Pancreas (tissue), 10 donors: ENCODE data around the gene PPIF. TPM values are rescaled to one million over a fixed set of nuclear protein-coding genes. Genes with fewer than 3 reads are reported as not detected.

ENCODE experiments used
- ATAC-seq, 4 donors: fragments of 200-7000 bp; cut with Tn5 transposase; one replicate each; pipeline versions ENCODE4 v1.8.0 to v1.9.1; 2020; ENCODE audit warnings: mild to moderate bottlenecking in 4 of 4, moderate library complexity in 4 of 4
- DNase-seq, 6 donors: peaks; one replicate each; pipeline ENCODE4 v3.0.0-alpha.2; 2020
- FAIRE-seq: peaks from 2 replicates; lab custom pipeline; 2012; peaks lifted over from hg19 to GRCh38; lab: Jason Lieb, UNC
- H3K27ac ChIP-seq, 4 donors: fragments of 200-600 bp; sonication (generic); 1 replicate in 3 of 4; 2 replicates in 1 of 4; pipeline versions ENCODE4 v1.5.0 to v1.8.0; 2020
- H3K27me3 ChIP-seq, 4 donors: fragments of 200-600 bp; one replicate each; pipeline ENCODE4 v1.8.0; 2021
- H3K36me3 ChIP-seq, 3 donors: fragments of 200-600 bp; sonication (generic) in 1 of 3; one replicate each; pipeline versions ENCODE4 v1.5.0 to v1.8.0; 2020 to 2021
- H3K4me1 ChIP-seq, 3 donors: fragments of 200-600 bp; one replicate each; pipeline ENCODE4 v1.8.0; 2021
- H3K4me3 ChIP-seq, 4 donors: fragments of 200-600 bp; sonication (generic) in 2 of 4; one replicate each; pipeline versions ENCODE4 v1.5.0 to v1.8.0; 2020 to 2021
- H3K9me3 ChIP-seq, 4 donors: fragments of 200-600 bp; one replicate each; pipeline ENCODE4 v1.8.0; 2021
- CTCF ChIP-seq, 4 donors: fragments of 200-600 bp; sonication (generic) in 3 of 4; IDR thresholded peaks; one replicate each; pipeline versions ENCODE4 v1.5.0 to v1.8.0; 2021; ENCODE audit warnings: antibody characterized with exemption in 4 of 4
- WGBS, 2 donors: extraction: QIAGEN DNeasy Blood & Tissue Kit; methylation state at CpG; one replicate each; pipeline ENCODE4 v1.1.7; 2013; 5-methylcytosine and 5-hydroxymethylcytosine counted together
- intact Hi-C, 3 donors: fragments of 100-400 bp; cut with DNase I; formaldehyde crosslinking; loops; one replicate each; pipeline versions ENCODE4 v1.11.1 to v1.14.2; 2022
- polyA plus RNA-seq, 2 donors: library from polyadenylated mRNA; stranded (reverse); fragments of 200-250 nt; gene quantifications; one replicate each; pipeline ENCODE4 v1.2.3, GENCODE V29; 2013
- total RNA-seq, 6 donors: library from RNA; stranded (reverse); fragmentation: NEBNext Ultra II Directional in 4 of 6; extraction: Animal tissue kit (Norgen Biotek cat#: 25700) in 4 of 6; gene quantifications; one replicate each; pipeline versions ENCODE4 v1.2.1 to v1.2.4, GENCODE V29; 2021 to 2023
- donor health status: healthy with polysubstance abuse.
- donor health status: DM: no; HTN: no; CAD: no; lungs with moderate emphysema.
- donor health status: DM: no; HTN: no; CAD: no.
- donor health status: control.
- donor health status: control.
- donor health status: Bipolar disorder and iron deficiency.
- donor health status: DM: yes; HTN: yes; CAD: no.
- donor health status: DM: no; HTN: no; CAD: no.
- donor health status: DM: no; HTN: no; CAD: no.
- donor health status: DM: yes; HTN: yes; CAD: no.

Gene PPIF
- total and polyA plus RNA-seq, 8 donors: 21.2 to 61.8 (median 42.0) TPM

- intact Hi-C loops: no loop called here
- H3K9me3 ChIP-seq: no peaks in the 10 kb centered on the region
- H3K36me3 ChIP-seq: no peaks in the 10 kb centered on the region
- H3K4me1 ChIP-seq: no peaks in the 10 kb centered on the region
- H3K27me3 ChIP-seq: no peaks in the 10 kb centered on the region
- DNase-seq: peak in 2 of 6 donors; percentile 7 to 53
- H3K4me3 ChIP-seq: no peak overlapping the region
- H3K27ac ChIP-seq: no peak overlapping the region
- no peak for ATAC-seq
- 91 to 92% methylated on average over 28 of the region's 28 CpGs for WGBS, 2 donors
- no peak for TF ChIP-seq CTCF (IDR thresholded peaks at IDR 0.05)
- no peak for FAIRE-seq
Observed at GRCh38 chr10:79385804-79386531, 38.7 kb downstream of the PPIF start.

- no peak for FAIRE-seq
- Histone ChIP-seq H3K27ac (no peak overlapping the region), H3K4me1 (no peaks in the 10 kb centered on the region), H3K4me3 (no peak overlapping the region), H3K9me3 (no peaks in the 10 kb centered on the region), H3K27me3 (no peaks in the 10 kb centered on the region), H3K36me3 (no peaks in the 10 kb centered on the region)
- no peak for TF ChIP-seq CTCF (IDR thresholded peaks at IDR 0.05)
- intact Hi-C loops: no loop called here
- ATAC-seq: no peak
- peak in 3 of 6 donors; percentile 5 to 49 (median 9) for DNase-seq
- WGBS, 2 donors: 83 to 91% methylated on average over 24 of the region's 24 CpGs
Observed at GRCh38 chr10:79386637-79387465, 39.6 kb downstream of the PPIF start.

- no peak for TF ChIP-seq CTCF (IDR thresholded peaks at IDR 0.05)
- FAIRE-seq (no peak), ATAC-seq (no peak), DNase-seq (peak in 1 of 6 donors; percentile 30)
- WGBS, 2 donors: 88 to 90% methylated on average over 5 of the region's 5 CpGs
- Histone ChIP-seq H3K27me3 (no peaks in the 10 kb centered on the region), H3K4me3 (no peak overlapping the region), H3K36me3 (no peaks in the 10 kb centered on the region), H3K9me3 (no peaks in the 10 kb centered on the region), H3K4me1 (no peaks in the 10 kb centered on the region), H3K27ac (no peak overlapping the region)
- intact Hi-C loops: no loop called here
Observed at GRCh38 chr10:79387466-79387973, 40.3 kb downstream of the PPIF start.

GRCh38 chr10:79387974-79388850 is 40.9 kb downstream of the PPIF start:
- Histone ChIP-seq H3K36me3 (no peaks in the 10 kb centered on the region), H3K9me3 (no peaks in the 10 kb centered on the region), H3K4me3 (no peak overlapping the region), H3K27ac (no peak overlapping the region), H3K27me3 (no peaks in the 10 kb centered on the region), H3K4me1 (no peaks in the 10 kb centered on the region)
- DNase-seq (peak in 3 of 6 donors; percentile 7 to 43 (median 20)), ATAC-seq (no peak), FAIRE-seq (no peak)
- TF ChIP-seq CTCF (IDR thresholded peaks at IDR 0.05): no peak
- intact Hi-C loops: no loop called here
- WGBS, 2 donors: 53 to 58% methylated on average over 11 of the region's 11 CpGs
